Measurements from ENCODE around the gene TROAP.

DNA sequence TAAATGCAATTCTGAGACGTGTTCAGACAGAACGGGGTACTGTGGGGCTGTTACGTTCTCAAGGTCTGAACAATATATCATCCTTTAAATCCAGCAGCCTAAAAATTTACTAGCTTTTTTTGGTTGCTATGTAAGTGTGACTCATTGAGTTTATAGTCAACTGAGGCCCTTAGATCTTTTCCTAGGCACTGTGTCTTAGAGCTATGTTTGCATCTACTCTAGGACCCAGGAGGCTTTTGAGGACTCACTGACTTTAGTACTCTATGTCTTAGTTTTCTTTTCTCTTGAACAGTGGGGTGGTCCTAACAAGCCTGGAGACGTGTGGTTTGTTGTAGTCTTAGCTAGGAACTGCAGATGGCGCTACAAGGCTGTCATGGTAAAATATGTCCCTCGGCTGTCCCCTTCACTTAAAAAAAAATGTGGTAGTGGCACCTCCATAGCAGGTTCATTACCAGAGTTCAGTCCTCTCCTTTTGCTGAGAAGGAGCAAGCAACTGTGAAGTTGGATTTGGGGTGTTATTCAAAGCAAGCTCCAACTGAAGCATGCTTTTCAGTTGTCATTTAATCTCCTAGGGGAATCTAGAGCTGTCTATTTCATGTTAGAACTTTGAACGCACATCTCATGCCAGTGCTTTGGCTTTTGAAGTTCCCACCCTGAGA, 35.6 kb downstream of the TROAP start:
- no peak for TF ChIP-seq GATA2 (IDR thresholded peaks at IDR 0.05; ENCODE audit: low read depth, low read length)
- no peak for TF ChIP-seq GATA3 (IDR thresholded peaks at IDR 0.05; ENCODE audit: low read depth, low read length)
